Prostate gland (tissue), 2 donors: ENCODE results near the gene TNRC18.

Experiments
- POLR2A ChIP-seq: fragments of 450-650 bp; IDR thresholded peaks from one replicate; pipeline ENCODE4 v1.6.1; 2016; ENCODE audit warnings: antibody characterized with exemption, mild to moderate bottlenecking
- POLR2AphosphoS5 ChIP-seq: sonication (generic); formaldehyde crosslinking; IDR thresholded peaks from one replicate; pipeline ENCODE4 v1.6.1; 2017; ENCODE audit warnings: antibody characterized with exemption
- TF ChIP-seq, protein P1 (sequence below), 4 experiments: fragments of 200-600 bp in 2 of 4; fragments of 450-650 bp in 2 of 4; sonication (generic) in 2 of 4; IDR thresholded peaks; 1 replicate in 3 of 4; 2 replicates in 1 of 4; pipeline ENCODE4 v1.5.1; 2016 to 2019; ENCODE audit warnings: antibody characterized with exemption in 4 of 4, mild to moderate bottlenecking in 2 of 4, moderate library complexity in 2 of 4

DNA sequence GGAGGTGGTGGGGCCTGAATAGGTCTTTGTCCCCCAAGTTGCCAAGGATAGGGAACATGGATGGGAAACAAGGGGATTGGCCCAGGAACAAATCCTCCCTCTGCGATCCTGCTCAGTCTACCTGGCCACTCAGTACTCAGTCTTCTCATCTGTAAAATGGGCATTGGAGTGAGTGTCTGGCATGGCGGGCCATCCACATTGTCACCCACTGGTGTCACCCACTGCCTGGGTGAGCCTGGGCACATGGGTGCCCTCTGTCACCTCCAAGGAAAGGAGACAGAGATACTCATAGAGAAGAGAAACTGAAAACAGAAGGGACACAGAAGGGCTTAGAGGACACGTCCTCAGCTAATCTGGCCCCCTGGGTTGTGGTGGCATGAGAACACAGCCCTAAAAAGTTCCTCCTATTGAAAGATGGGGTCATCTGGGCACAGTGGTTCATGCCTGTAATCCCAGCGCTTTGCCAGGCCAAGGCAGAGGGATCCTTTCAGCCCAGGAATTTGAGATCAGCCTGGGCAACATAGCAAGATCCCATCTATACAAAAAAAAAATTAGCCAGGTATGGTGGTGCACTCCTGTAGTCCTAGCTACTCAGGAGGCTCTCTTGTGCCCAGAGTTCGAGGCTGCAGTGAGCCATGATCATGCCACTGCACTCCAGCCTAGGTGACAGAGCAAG, 12.5 kb upstream of the TNRC18 start:
- TF ChIP-seq, protein P1, sequence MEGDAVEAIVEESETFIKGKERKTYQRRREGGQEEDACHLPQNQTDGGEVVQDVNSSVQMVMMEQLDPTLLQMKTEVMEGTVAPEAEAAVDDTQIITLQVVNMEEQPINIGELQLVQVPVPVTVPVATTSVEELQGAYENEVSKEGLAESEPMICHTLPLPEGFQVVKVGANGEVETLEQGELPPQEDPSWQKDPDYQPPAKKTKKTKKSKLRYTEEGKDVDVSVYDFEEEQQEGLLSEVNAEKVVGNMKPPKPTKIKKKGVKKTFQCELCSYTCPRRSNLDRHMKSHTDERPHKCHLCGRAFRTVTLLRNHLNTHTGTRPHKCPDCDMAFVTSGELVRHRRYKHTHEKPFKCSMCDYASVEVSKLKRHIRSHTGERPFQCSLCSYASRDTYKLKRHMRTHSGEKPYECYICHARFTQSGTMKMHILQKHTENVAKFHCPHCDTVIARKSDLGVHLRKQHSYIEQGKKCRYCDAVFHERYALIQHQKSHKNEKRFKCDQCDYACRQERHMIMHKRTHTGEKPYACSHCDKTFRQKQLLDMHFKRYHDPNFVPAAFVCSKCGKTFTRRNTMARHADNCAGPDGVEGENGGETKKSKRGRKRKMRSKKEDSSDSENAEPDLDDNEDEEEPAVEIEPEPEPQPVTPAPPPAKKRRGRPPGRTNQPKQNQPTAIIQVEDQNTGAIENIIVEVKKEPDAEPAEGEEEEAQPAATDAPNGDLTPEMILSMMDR (IDR thresholded peaks at IDR 0.05) = no peak
- TF ChIP-seq POLR2A (no peak), POLR2AphosphoS5 (no peak)
